HL-60 (cell line): Measurements from ENCODE around the gene IGSF8.
A peak's percentile ranks its signal among the peaks of the same experiment; 100 is the strongest.

ENCODE experiments used
- DNase-seq, 2 experiments: peaks; one replicate each; pipeline ENCODE4 v3.0.0-alpha.2; 2010 to 2020; ENCODE audit warnings: low read depth in 1 of 2, low spot score in 1 of 2
- H3K27ac ChIP-seq: fragments of 250-450 bp; sonication (Bioruptor Pico); replicated peaks from 2 replicates; pipeline ENCODE4 v1.5.1; 2020; ENCODE audit warnings: mild to moderate bottlenecking, moderate library complexity
- H3K27me3 ChIP-seq: fragments of 250-450 bp; sonication (Bioruptor Pico); 2 replicates; pipeline ENCODE4 v1.5.1; 2021; ENCODE audit warnings: mild to moderate bottlenecking, moderate library complexity; ENCODE audit not compliant: insufficient read depth, poor library complexity, severe bottlenecking
- H3K4me3 ChIP-seq: replicated peaks from 2 replicates; pipeline ENCODE4 v1.5.1; 2011; ENCODE audit warnings: mild to moderate bottlenecking, control low read depth, low read length; ENCODE audit not compliant: insufficient read depth
- GABPA ChIP-seq: IDR thresholded peaks from 2 replicates; pipeline ENCODE4 v1.6.1; 2012; ENCODE audit warnings: low read depth
- POLR2AphosphoS5 ChIP-seq: IDR thresholded peaks from 2 replicates; pipeline ENCODE4 v1.6.1; 2012; ENCODE audit warnings: low read depth
- SPI1 ChIP-seq: IDR thresholded peaks from 2 replicates; pipeline ENCODE4 v1.6.1; 2012; ENCODE audit warnings: low read depth, mild to moderate bottlenecking, borderline replicate concordance
- TF ChIP-seq, protein P1 (sequence below): IDR thresholded peaks from 2 replicates; pipeline ENCODE4 v1.6.1; 2012; ENCODE audit warnings: low read depth; ENCODE audit not compliant: insufficient replicate concordance
- TF ChIP-seq, protein P2 (sequence below): IDR thresholded peaks from one replicate; pipeline ENCODE4 v1.5.1; 2011; ENCODE audit warnings: low read length, control low read depth, inconsistent platforms; ENCODE audit not compliant: insufficient read depth

IGSF8 gene

DNA sequence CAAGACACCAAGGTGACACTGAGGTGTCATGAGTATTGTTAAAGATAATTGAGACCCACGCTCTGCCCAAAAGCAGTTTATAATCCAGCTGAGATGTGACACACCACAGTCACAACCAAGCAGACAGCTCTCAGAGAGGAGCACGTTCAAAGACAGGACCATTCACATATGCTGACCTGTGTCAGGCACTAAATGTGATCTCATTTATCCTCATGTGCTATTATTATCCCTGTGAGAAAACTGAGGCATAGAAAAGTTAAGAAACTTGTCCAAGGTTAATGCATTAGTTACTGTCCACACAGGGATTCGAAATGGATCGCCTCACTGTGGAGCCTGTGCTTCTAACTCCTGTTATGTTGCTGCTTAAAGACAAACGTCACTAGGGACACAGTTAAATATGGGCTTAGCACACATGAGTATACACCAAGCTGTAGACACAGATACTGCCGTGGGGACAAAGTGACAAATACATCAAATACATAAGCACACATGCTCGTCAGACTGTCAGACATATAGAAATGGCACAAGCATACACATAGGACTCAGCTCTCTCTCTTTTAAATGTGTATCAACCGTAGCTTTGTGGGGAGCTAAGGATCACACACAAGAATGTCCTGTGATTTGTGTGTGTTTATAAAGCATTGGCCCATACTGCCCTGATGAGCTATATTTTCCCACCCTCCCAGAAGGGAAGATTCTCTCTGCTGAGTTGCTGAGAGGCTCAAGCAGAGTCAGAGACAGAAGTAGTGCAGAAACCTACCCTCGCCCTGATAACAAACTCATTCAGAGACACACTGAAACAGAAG, 3.5 kb upstream of the IGSF8 start:
- H3K27ac ChIP-seq, result no peak overlapping the region
- TF ChIP-seq SPI1 (no peak), GABPA (no peak), POLR2AphosphoS5 (no peak)
- TF ChIP-seq, protein P1, sequence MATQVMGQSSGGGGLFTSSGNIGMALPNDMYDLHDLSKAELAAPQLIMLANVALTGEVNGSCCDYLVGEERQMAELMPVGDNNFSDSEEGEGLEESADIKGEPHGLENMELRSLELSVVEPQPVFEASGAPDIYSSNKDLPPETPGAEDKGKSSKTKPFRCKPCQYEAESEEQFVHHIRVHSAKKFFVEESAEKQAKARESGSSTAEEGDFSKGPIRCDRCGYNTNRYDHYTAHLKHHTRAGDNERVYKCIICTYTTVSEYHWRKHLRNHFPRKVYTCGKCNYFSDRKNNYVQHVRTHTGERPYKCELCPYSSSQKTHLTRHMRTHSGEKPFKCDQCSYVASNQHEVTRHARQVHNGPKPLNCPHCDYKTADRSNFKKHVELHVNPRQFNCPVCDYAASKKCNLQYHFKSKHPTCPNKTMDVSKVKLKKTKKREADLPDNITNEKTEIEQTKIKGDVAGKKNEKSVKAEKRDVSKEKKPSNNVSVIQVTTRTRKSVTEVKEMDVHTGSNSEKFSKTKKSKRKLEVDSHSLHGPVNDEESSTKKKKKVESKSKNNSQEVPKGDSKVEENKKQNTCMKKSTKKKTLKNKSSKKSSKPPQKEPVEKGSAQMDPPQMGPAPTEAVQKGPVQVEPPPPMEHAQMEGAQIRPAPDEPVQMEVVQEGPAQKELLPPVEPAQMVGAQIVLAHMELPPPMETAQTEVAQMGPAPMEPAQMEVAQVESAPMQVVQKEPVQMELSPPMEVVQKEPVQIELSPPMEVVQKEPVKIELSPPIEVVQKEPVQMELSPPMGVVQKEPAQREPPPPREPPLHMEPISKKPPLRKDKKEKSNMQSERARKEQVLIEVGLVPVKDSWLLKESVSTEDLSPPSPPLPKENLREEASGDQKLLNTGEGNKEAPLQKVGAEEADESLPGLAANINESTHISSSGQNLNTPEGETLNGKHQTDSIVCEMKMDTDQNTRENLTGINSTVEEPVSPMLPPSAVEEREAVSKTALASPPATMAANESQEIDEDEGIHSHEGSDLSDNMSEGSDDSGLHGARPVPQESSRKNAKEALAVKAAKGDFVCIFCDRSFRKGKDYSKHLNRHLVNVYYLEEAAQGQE, result no peak
- TF ChIP-seq, protein P2, sequence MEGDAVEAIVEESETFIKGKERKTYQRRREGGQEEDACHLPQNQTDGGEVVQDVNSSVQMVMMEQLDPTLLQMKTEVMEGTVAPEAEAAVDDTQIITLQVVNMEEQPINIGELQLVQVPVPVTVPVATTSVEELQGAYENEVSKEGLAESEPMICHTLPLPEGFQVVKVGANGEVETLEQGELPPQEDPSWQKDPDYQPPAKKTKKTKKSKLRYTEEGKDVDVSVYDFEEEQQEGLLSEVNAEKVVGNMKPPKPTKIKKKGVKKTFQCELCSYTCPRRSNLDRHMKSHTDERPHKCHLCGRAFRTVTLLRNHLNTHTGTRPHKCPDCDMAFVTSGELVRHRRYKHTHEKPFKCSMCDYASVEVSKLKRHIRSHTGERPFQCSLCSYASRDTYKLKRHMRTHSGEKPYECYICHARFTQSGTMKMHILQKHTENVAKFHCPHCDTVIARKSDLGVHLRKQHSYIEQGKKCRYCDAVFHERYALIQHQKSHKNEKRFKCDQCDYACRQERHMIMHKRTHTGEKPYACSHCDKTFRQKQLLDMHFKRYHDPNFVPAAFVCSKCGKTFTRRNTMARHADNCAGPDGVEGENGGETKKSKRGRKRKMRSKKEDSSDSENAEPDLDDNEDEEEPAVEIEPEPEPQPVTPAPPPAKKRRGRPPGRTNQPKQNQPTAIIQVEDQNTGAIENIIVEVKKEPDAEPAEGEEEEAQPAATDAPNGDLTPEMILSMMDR, result no peak
- H3K27me3 ChIP-seq, result no peaks in the 10 kb centered on the region
- no peak for DNase-seq
- no peak overlapping the region for H3K4me3 ChIP-seq

DNA sequence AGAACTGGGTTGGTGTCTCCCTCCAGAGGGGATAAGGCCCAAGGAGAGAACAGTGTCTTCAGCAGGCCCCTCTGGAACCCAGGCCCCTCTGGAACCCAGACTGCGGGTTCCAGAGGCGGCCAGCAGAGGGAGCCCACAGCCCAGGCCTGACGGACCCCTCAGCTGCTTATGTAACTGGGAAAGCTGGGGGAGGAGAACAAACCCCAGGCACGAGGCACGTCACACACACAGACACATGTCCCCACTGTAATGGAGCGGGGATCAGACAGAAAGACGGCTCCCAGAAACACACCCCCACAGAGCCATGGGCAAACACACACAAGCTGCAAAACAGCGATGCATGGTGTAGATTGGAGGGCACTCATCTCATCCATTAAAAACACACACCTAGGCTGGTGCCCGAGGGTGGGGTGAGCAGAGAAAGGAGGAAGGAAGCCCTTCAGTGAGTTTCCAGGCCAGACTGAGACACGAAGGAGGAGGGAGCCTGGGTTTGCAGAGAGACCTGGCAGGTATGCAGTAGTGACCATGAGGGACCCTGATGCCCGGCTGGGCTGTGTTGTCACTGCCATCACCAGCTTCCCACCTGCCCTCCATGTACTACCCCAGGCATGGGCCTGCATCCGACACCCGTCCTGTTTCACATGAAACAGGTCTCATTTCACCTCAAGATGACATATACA, 2.8 kb upstream of the IGSF8 start:
- no peak overlapping the region for H3K4me3 ChIP-seq
- no peak for TF ChIP-seq SPI1
- TF ChIP-seq, protein P2, result peak; percentile 92
- no peak overlapping the region for H3K27ac ChIP-seq
- DNase-seq, result peak; percentile 65 to 73
- H3K27me3 ChIP-seq, result no peaks in the 10 kb centered on the region

DNA sequence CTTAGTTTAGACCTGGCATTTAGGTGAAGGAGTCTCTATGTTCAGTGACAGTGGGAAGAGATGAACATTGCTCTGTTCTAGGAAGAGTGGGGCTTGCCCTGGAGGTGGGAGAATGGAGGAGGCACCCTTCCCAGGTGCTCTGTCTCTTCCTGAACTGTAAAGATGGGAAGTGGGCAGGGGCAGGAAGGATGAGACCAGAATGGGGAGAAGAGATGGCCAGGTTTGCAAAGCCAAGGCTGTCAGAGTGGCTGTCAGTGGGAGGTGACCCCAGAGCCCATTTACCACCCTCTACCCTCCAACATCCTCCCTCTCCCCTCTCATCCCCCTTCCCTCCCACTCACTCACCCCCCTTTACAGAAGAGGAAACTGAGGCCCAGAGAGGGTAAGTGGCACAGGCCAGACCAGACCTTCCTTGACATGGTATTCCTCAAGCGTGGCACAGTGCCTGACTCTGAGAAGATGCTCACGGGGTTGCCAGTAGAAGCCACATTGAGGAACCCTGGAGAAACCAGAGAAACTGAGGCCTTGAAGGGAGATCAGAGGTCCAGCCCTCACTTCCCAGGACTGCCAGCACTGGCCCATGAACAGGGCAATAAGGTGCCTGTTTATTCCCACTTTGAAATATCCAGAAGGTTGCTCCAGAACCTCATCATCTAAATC, 1.4 kb upstream of the IGSF8 start:
- Histone ChIP-seq H3K27ac (no peak overlapping the region), H3K4me3 (no peak overlapping the region), H3K27me3 (no peaks in the 10 kb centered on the region)
- DNase-seq, result no peak
- TF ChIP-seq, protein P2, result no peak
- TF ChIP-seq POLR2AphosphoS5 (no peak), GABPA (no peak), SPI1 (no peak)
- TF ChIP-seq, protein P1, result no peak
